Measurements from ENCODE around the gene KRT222.

KRT222 gene

DNA sequence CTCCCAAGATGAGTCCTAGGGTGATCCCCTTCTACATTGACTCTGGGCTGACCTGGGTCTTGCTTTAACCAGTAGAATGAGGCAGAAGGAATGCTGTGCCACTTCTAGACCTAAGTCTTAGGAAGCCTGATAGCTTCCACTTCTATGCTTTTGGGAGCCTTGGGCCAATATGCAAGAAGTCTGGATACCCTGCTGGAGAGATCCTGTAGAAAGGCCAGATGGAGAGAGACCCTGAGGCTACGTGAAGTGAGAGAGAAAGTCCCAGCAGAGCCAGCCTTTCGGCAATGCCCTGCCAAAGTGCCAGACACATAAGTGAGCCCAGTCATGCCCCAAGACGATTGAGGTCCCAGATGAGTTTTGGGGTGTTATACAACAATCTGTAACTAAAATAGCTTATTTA, 1.7 kb downstream of the KRT222 start:
- H3K4me3 ChIP-seq (ENCODE audit: low read depth, low read length), result no peak overlapping the region
- DNase-seq (ENCODE audit: low read depth), result no peak
- TF ChIP-seq, protein P1, sequence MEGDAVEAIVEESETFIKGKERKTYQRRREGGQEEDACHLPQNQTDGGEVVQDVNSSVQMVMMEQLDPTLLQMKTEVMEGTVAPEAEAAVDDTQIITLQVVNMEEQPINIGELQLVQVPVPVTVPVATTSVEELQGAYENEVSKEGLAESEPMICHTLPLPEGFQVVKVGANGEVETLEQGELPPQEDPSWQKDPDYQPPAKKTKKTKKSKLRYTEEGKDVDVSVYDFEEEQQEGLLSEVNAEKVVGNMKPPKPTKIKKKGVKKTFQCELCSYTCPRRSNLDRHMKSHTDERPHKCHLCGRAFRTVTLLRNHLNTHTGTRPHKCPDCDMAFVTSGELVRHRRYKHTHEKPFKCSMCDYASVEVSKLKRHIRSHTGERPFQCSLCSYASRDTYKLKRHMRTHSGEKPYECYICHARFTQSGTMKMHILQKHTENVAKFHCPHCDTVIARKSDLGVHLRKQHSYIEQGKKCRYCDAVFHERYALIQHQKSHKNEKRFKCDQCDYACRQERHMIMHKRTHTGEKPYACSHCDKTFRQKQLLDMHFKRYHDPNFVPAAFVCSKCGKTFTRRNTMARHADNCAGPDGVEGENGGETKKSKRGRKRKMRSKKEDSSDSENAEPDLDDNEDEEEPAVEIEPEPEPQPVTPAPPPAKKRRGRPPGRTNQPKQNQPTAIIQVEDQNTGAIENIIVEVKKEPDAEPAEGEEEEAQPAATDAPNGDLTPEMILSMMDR (conservative IDR thresholded peaks at IDR 0.05; ENCODE audit: low read depth, low read length), result no peak

DNA sequence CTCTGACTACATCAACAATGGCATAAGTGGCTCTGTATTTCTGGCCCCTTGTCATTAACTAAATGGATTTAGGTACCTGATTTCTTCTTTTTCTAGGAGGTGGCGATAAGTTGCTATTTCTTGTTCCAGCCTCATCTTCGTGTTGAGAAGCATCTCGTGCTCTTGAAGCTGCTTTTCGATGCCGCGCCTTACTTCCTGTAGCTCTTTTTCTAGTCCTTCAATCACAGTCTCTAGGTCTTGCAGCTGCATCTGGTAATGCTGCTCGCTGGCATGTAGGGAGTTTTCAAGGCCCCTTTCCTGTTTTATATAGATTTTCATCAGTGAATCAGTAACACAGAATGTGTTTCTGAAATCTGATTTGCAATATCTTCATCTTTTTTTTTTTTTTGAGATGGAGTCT, 5.1 kb downstream of the KRT222 start:
- TF ChIP-seq, protein P1 (conservative IDR thresholded peaks at IDR 0.05; ENCODE audit: low read depth, low read length), result no peak
- DNase-seq (ENCODE audit: low read depth), result no peak
- H3K4me3 ChIP-seq (ENCODE audit: low read depth, low read length), result no peak overlapping the region

DNA sequence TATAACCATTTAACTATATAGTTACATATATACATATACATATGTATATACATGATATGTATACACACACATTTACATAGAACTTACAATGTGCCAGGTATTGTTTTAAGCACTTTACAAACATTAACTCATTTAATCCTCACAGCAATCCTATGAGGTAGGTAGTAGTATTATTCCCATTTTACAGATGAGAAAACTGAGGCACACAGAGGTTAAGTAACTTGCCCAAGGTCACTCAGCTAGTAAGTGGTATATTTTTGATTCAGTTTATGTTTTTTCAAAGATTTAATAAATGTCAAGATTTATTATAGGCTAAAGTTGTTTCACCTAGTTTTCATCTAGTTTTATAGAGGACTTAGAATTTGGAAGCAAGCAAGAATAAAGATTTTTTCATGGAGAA, 6.6 kb downstream of the KRT222 start:
- TF ChIP-seq, protein P1 (conservative IDR thresholded peaks at IDR 0.05; ENCODE audit: low read depth, low read length), result no peak

DNA sequence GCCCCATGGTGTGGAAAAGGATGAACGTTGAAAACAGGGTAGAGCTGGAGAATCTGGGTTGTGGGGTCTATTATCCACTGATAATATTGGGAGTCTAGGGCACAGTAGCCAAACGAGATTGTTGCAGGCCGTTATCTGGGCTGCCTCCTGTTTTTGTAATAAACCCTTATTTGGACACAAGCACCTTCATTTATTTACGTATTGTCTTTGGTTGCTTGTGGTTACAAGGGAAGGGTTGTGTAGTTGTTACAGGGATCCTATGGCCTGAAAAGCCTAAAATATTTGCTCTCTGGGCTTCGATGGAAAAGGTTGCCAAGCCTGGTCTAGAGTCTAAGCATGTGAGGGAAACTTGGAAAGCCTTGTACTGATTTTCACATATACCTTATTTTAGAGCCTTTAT, 13.0 kb downstream of the KRT222 start:
- DNase-seq (ENCODE audit: low read depth), result no peak
- TF ChIP-seq, protein P1 (conservative IDR thresholded peaks at IDR 0.05; ENCODE audit: low read depth, low read length), result no peak
- H3K4me3 ChIP-seq (ENCODE audit: low read depth, low read length), result no peak overlapping the region

More for the DNA sequence above, 6.6 kb downstream of the KRT222 start:
- DNase-seq (ENCODE audit: low read depth), result no peak
- H3K4me3 ChIP-seq (ENCODE audit: low read depth, low read length), result no peak overlapping the region

DNA sequence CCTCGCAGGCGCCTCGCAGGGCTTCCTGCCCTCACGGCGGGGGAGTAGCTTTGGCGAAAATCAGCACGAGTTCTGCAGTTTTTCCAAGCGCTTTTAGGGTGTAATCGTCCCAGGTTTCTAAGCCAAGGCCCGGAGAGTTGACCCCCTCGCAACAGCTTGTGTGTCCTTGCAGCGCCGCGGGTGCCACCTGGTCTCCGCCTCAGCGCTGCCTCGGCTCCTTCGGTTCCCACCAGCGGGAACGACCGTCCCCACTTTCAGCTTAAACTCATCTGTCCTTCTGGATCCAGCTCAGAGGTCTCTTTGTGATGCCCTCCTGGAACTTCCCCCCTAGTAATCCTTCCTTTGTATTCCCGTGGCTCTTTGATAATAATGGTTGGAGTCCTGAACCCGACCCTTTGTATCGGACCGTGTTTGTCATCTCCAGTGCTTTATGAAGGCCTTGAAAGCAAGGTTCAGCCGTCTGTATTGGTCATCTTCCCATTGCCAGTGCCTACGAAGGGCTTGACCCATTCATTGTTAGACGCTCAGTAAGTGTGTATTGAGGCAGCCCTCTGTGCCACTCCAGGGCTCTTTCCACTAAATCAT, 16.5 kb downstream of the KRT222 start:
- DNase-seq (ENCODE audit: low read depth), result peak; percentile 15
- TF ChIP-seq, protein P1 (conservative IDR thresholded peaks at IDR 0.05; ENCODE audit: low read depth, low read length), result no peak
- H3K4me3 ChIP-seq (ENCODE audit: low read depth, low read length), result peak overlapping the region; percentile 73

DNA sequence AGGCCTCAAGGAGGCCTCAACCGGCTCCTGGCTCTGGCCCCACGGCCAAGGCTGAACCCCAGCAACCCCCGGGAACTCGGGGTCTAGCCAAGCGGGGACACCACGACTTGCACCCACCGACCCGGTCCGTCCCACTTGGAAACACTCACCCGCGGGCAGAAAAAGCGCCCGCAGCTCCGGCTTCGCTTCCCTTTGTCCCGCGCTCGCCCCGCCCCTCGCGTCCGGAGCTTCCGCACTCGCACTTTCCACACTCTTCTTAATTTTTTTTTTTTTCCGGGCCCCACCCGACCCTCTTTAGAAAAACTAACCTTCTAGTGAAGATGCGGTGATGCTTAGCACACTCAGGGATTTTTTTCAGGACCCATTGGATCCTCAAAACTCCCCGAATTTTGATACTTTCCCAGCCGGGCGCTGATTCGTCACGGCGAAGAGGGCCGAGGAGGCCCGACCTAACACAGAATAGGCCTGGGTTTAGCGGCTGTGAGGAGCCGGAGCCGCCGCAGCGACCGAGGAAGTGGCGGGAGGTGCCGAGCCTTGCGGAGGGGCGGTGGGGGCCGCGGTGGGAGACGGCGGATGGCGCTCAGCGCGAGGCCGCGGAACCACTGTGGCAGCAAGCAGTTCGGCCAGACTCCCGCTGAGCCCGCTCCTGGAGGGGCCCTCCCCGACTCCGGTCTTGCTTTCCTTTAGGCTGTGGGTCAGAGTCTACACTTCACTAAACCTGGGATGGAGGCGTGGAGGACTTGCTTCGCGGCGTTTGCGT, 17.2 kb downstream of the KRT222 start, which contains the start of gene SMARCE1:
Gene SMARCE1, minus strand, starts transcription at position 195 of the 760 bp plus-strand sequence. CDS start 2,016 bp downstream, outside the sequence.
- peak; percentile 85 for DNase-seq (ENCODE audit: low read depth)
- TF ChIP-seq, protein P1 (conservative IDR thresholded peaks at IDR 0.05; ENCODE audit: low read depth, low read length), result no peak
- H3K4me3 ChIP-seq (ENCODE audit: low read depth, low read length), result peak within 1 kb of the TSS; percentile 73

Data from choroid plexus epithelial cell (primary cell).